H1 (cell line): ENCODE measurements around the gene ICA1.

Experiments used
- ASH2L ChIP-seq: fragments of 200-600, 300-600 bp; sonication (generic); IDR thresholded peaks from one replicate; pipeline ENCODE4 v1.7.1; 2017; ENCODE audit warnings: low read length
- CBX8 ChIP-seq: fragments of 300-800, 300-1000 bp; sonication (generic); IDR thresholded peaks from 2 replicates; pipeline ENCODE4 v1.7.1; 2016; ENCODE audit warnings: low read depth, low read length, borderline replicate concordance
- FOSL1 ChIP-seq: IDR thresholded peaks from 2 replicates; pipeline ENCODE4 v1.6.1; 2011; ENCODE audit warnings: mild to moderate bottlenecking, low read depth, low read length, moderate library complexity; ENCODE audit not compliant: insufficient read depth
- POLR2A ChIP-seq, 2 experiments: IDR thresholded peaks; 1 replicate in 1 of 2; 2 replicates in 1 of 2; pipeline ENCODE4 v1.6.1; 2011; ENCODE audit warnings: low read depth in 2 of 2, low read length in 2 of 2, mild to moderate bottlenecking in 2 of 2; ENCODE audit errors: control extremely low read depth in 1 of 2
- POLR2AphosphoS5 ChIP-seq: IDR thresholded peaks from 2 replicates; pipeline ENCODE4 v1.6.1; 2011; ENCODE audit warnings: low read depth, low read length
- SP1 ChIP-seq: IDR thresholded peaks from 2 replicates; pipeline ENCODE4 v1.6.1; 2011; ENCODE audit warnings: low read depth, low read length
- SUZ12 ChIP-seq: fragments of 200-600 bp; sonication (generic); IDR thresholded peaks from 2 replicates; pipeline ENCODE4 v1.6.1; 2012; ENCODE audit warnings: mild to moderate bottlenecking, inconsistent platforms, low read length, moderate library complexity, mixed read lengths
- TEAD4 ChIP-seq: IDR thresholded peaks from 2 replicates; pipeline ENCODE4 v1.6.1; 2012; ENCODE audit warnings: low read depth, low read length, inconsistent platforms, mixed read lengths
- YY1 ChIP-seq: IDR thresholded peaks from 2 replicates; pipeline ENCODE4 v1.6.1; 2011; ENCODE audit warnings: low read depth, mild to moderate bottlenecking, low read length
- TF ChIP-seq, protein P1 (sequence below), 3 experiments: IDR thresholded peaks; 1 replicate in 2 of 3; 2 replicates in 1 of 3; pipeline versions ENCODE4 v1.5.1 to v1.6.1; 2011; ENCODE audit warnings: low read length in 3 of 3, mild to moderate bottlenecking in 3 of 3, inconsistent platforms in 2 of 3, low read depth in 1 of 3, moderate library complexity in 1 of 3; ENCODE audit not compliant: insufficient read depth in 1 of 3; ENCODE audit errors: control extremely low read depth in 1 of 3

GRCh38 chr7:8205031-8205387 lies 57.0 kb downstream of the ICA1 start:
- TF ChIP-seq SP1 (no peak), POLR2A (IDR thresholded peaks at IDR 0.05; ENCODE audit: control extremely low read depth in 1 of 2, low read depth in 2 of 2, low read length in 2 of 2) (no peak), TEAD4 (no peak), CBX8 (no peak), ASH2L (no peak), POLR2AphosphoS5 (no peak), SUZ12 (no peak), FOSL1 (no peak), YY1 (no peak)
- TF ChIP-seq, protein P1, sequence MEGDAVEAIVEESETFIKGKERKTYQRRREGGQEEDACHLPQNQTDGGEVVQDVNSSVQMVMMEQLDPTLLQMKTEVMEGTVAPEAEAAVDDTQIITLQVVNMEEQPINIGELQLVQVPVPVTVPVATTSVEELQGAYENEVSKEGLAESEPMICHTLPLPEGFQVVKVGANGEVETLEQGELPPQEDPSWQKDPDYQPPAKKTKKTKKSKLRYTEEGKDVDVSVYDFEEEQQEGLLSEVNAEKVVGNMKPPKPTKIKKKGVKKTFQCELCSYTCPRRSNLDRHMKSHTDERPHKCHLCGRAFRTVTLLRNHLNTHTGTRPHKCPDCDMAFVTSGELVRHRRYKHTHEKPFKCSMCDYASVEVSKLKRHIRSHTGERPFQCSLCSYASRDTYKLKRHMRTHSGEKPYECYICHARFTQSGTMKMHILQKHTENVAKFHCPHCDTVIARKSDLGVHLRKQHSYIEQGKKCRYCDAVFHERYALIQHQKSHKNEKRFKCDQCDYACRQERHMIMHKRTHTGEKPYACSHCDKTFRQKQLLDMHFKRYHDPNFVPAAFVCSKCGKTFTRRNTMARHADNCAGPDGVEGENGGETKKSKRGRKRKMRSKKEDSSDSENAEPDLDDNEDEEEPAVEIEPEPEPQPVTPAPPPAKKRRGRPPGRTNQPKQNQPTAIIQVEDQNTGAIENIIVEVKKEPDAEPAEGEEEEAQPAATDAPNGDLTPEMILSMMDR (IDR thresholded peaks at IDR 0.05; ENCODE audit: control extremely low read depth in 1 of 3, insufficient read depth in 1 of 3, low read depth in 1 of 3, low read length in 3 of 3) = no peak
